GM21529 (cell line): Measurements from ENCODE around the gene AKAP6.
"Not testable (repeated sequence)": the region's sequence is repeated elsewhere in the genome, so short reads cannot be mapped to it uniquely, and the experiment has no call there.

Experiments
- ATAC-seq: cut with Tn5 transposase; IDR thresholded peaks from one replicate; pipeline ENCODE4 v1.9.1; 2021; ENCODE audit not compliant: unreplicated experiment

Gene AKAP6

DNA sequence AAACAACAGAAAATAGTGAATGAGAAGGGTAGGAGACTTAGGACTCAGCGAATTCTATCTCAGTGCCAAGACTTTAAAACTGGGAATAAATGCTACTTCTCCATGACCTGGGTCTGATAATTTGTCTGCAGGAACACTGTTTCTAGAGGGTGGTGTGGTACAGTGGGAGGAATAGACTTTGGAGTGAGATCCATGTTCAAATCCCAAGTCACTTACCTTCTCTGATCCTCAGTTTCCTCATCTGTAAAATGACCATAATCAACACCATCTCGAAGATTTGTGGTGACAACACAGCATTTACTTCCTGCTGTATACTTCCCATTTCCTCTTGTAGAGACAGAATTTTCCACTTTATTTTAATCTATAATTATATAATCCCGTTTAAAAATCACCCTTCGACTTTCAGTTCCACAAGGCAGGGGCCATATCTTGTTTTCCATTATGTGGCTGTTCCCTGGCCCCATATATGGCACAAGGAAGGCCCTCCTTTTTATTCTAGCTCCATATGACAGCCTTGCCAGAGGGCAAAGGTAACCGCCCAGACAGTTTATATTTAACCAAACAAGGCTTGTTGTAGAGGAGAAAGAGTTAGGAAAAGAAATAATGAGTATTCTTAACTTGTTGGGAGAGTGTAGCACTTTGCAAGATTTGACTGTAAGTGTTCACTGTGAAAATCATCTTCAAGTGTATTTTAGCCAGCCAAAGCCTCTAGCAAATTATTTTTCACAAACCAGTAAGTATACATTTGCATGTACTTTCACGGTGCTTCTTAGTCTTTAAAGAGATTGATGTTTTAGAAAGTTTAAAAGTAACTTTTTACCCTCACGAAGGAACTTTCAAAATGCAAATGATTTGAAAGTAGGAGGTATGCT is 243.1 kb downstream of the AKAP6 start:
- ATAC-seq, result peak; percentile 64

- ATAC-seq, result peak; percentile 5
These were observed 243.7 kb downstream of the AKAP6 start for GRCh38 chr14:32572867-32573150.

DNA sequence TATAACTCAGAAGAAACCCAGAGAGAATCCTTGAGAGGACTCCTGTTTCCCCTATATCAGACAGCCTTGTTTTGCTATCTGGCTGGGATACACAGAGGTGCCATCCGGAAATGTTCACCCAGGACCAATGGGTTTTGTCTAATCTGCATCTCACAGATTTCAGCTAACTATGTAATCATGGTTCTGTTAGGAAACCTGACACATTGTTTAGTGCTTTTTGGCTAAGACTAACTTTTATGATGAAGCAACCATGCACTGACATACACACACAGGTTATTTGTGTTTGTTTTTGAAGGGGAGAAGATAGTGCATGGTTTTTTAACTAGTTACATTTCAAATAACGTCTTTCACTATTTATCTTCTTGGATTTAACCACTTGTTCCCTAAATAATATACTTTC is 245.2 kb downstream of the AKAP6 start:
- no peak for ATAC-seq

GRCh38 chr14:32576088-32576795 is 247.1 kb downstream of the AKAP6 start:
- ATAC-seq, result peak; percentile 56

GRCh38 chr14:32576977-32577376 is 247.9 kb downstream of the AKAP6 start:
- ATAC-seq, result no peak

- peak; percentile 76 for ATAC-seq
These were observed 249.1 kb downstream of the AKAP6 start for GRCh38 chr14:32578181-32578580.

GRCh38 chr14:32583427-32583826 is 254.3 kb downstream of the AKAP6 start:
- not testable (repeated sequence) for ATAC-seq

GRCh38 chr14:32584079-32584478 is 255.0 kb downstream of the AKAP6 start:
- ATAC-seq, result no peak

- no peak for ATAC-seq
These were observed 258.4 kb downstream of the AKAP6 start for GRCh38 chr14:32587461-32587860.

DNA sequence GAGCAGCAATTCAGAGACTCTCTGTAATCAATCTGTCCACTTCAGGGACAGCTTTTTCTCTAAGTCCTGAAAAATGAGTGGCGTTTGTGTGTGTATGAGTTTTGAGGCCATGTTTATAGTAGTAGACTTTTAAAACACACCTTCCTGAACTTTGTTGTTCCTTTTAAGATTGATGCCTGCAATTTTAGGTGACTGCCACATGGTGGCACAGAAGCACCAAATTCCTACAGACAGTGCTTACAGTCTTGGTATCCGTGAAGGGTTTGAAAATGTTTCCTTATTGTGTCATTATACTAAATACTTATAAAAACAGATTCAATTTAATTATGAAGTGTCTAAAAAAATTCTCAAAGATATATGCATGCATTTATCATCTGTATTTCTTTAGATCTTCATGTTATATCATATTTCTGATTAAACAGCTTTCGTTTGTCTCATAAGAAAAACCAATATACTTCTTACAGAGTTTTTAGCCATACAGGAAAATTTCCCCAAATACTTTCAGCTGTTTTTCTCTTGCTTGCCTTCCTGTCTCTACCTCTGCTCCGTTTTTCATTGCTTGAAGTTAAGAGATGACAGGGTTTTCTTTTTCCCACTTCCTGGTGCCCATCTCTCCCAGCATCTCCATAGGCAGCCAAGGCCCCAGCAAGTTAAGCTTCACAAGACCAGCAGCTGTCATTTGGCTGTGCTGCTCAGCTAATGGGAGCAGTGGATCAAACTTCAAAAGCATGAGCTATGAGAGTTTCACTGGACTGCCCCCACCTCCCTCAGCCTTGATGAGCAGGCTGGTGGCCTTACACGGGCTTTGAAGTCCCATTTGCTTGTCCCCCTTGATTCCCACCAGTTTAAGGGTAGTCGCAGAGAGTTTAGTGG is 259.6 kb downstream of the AKAP6 start:
- ATAC-seq, result no peak

DNA sequence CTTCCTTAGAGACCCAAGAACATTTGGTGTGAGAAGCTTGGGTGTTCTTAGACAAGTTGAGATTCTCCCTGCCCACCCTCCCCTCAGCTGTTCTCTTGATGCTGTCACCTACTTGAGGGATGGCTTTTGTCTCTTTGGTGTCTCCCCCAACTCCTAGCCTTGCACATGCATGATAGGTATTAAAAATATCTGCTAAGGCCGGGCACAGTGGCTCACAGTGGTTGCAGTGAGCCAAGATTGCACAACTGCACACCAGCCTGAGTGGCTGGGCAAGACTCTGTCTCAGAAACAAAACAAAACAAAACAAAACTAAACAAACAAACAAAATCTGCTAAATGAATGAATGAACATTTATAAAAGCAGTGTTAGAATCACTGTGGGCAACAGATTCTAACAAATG is 261.1 kb downstream of the AKAP6 start:
- ATAC-seq, result no peak

- ATAC-seq, result no peak
These were observed 264.3 kb downstream of the AKAP6 start for GRCh38 chr14:32593290-32593942.

- ATAC-seq, result no peak
These were observed 265.7 kb downstream of the AKAP6 start for GRCh38 chr14:32594766-32595165.

- no peak for ATAC-seq
These were observed 266.4 kb downstream of the AKAP6 start for GRCh38 chr14:32595497-32595896.

DNA sequence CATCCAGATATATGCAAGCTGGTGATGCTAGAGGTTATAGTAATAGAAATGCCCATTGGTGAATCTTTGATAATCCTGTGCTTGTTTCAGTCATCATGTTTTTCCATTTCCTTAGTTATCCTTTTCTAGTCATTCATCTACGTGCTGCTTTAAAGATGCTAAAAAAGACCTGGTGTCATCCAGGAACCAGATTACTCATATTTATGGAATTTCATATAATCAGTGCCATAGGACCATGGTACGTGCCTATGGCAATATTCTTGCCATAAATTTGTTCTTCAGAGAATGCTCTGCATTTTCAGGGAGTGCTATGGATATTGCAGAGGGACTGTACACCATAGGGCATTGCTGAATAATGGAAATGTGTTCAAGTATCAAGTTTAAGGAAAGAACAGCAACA is 267.3 kb downstream of the AKAP6 start:
- no peak for ATAC-seq

DNA sequence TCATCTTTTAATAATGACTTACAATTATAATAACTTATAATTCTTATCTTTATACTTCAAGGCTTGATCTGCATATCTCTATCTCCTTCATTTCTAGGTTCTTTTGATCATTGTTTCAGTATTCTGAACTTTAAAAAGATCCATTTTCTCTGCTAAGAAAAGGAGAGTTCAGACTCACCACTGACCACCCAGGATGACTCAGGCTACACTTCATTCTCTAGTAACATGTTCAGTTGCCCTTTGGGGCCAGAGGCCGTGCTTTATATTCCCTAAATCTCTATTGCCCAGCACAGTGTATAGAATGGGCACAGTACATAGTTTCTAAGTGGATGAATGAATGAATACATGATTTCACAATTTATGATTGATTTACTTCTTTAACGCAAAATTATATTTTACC is 268.7 kb downstream of the AKAP6 start:
- no peak for ATAC-seq

GRCh38 chr14:32601069-32601468 is 272.0 kb downstream of the AKAP6 start:
- no peak for ATAC-seq

GRCh38 chr14:32601906-32602305 is 272.8 kb downstream of the AKAP6 start:
- ATAC-seq, result no peak

GRCh38 chr14:32602699-32603098 is 273.6 kb downstream of the AKAP6 start:
- ATAC-seq, result no peak

- peak; percentile 66 for ATAC-seq
These were observed 275.0 kb downstream of the AKAP6 start for GRCh38 chr14:32603992-32604565.

DNA sequence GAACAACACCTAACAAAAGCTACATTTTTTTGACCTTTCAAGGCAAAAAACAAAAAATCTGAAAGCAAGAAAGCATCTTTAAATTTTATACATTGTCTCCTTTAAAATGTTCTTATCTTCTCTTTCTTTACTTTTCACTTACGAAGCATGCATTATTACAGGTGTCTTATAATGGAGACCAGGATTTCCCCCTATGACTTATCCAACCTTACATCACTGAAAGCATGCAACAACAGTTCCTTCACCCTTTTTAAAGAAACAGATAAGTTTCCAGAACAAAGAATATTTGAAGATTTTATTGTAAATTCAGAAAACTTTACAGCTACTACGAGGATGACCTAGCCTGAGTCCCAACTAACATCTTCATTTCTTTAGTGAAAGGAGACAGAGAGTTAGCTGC is 277.2 kb downstream of the AKAP6 start:
- no peak for ATAC-seq
